PC-3 (cell line): Measurements from ENCODE around the gene PKP3. TPM values are rescaled to one million over a fixed set of nuclear protein-coding genes. Genes with fewer than 3 reads are reported as not detected.

Experiments used
- ATAC-seq: fragments of 200-7000 bp; cut with Tn5 transposase; 2 replicates; pipeline ENCODE4 v1.9.1; 2020; ENCODE audit warnings: mild to moderate bottlenecking, moderate library complexity
- BruUV-seq: library from RNA; stranded (reverse); fragments of 400-500 nt; replicated peaks from 2 replicates; lab custom pipeline; 2021; lab: Mats Ljungman, UMichigan
- CTCF ChIA-PET: fragments of 300-600 bp; sonication (Branson Sonifier 250); formaldehyde crosslinking; loops from one replicate; lab custom pipeline; 2022; ENCODE audit warnings: antibody characterized with exemption; lab: Charles Lee
- POLR2A ChIA-PET: fragments of 300-600 bp; sonication (Branson Sonifier 250); formaldehyde crosslinking; loops from one replicate; lab custom pipeline; 2022; ENCODE audit warnings: antibody characterized with exemption; ENCODE audit not compliant: unreplicated experiment; lab: Charles Lee
- DNase-seq: peaks from one replicate; pipeline ENCODE4 v3.0.0-alpha.2; 2015
- H2AFZ ChIP-seq: fragments of 300-600 bp; sonication (generic); 2 replicates; pipeline ENCODE4 v1.6.0; 2016; ENCODE audit warnings: antibody characterized with exemption, low read length
- H3F3A ChIP-seq: fragments of 300-600 bp; sonication (generic); one replicate; pipeline ENCODE4 v1.6.0; 2017; ENCODE audit warnings: antibody characterized with exemption, low read length, control low read depth, mild to moderate bottlenecking; ENCODE audit not compliant: unreplicated experiment
- H3K27ac ChIP-seq: fragments of 300-600 bp; sonication (generic); 2 replicates; pipeline ENCODE4 v1.5.1; 2016; ENCODE audit warnings: mild to moderate bottlenecking, low read length
- H3K27me3 ChIP-seq: fragments of 300-600 bp; sonication (generic); 2 replicates; pipeline ENCODE4 v1.6.1; 2016; ENCODE audit warnings: low read length, mixed read lengths
- H3K36me3 ChIP-seq: fragments of 300-600 bp; sonication (generic); 2 replicates; pipeline ENCODE4 v1.6.1; 2016; ENCODE audit warnings: low read depth, mixed run types, low read length, mixed read lengths
- H3K4me1 ChIP-seq: fragments of 300-600 bp; sonication (generic); 2 replicates; pipeline ENCODE4 v1.5.1; 2016; ENCODE audit warnings: low read length; ENCODE audit not compliant: insufficient read depth
- H3K4me2 ChIP-seq: fragments of 300-600 bp; sonication (generic); 2 replicates; pipeline ENCODE4 v1.6.0; 2016; ENCODE audit warnings: low read length
- H3K4me3 ChIP-seq: fragments of 300-600 bp; sonication (generic); 2 replicates; pipeline ENCODE4 v1.5.1; 2016; ENCODE audit warnings: mild to moderate bottlenecking, low read length, mixed read lengths
- H3K79me2 ChIP-seq: fragments of 300-600 bp; sonication (generic); 2 replicates; pipeline ENCODE4 v1.6.1; 2017; ENCODE audit warnings: low read length, mixed read lengths
- H3K9ac ChIP-seq: fragments of 300-600 bp; sonication (generic); 2 replicates; pipeline ENCODE4 v1.6.0; 2016; ENCODE audit warnings: mild to moderate bottlenecking, low read length
- H3K9me2 ChIP-seq: fragments of 300-600 bp; sonication (generic); replicated peaks from 2 replicates; pipeline ENCODE4 v1.6.1; 2016; ENCODE audit warnings: mixed run types, low read length, mixed read lengths
- H3K9me3 ChIP-seq: fragments of 300-600 bp; sonication (generic); 2 replicates; pipeline ENCODE4 v1.6.1; 2016; ENCODE audit warnings: low read length, mixed read lengths
- H4K20me1 ChIP-seq: fragments of 300-600 bp; sonication (generic); 2 replicates; pipeline ENCODE4 v1.6.1; 2016; ENCODE audit warnings: low read length, mixed read lengths
- EZH2 ChIP-seq: fragments of 300-600 bp; sonication (generic); IDR thresholded peaks from one replicate; pipeline ENCODE4 v1.6.1; 2017; ENCODE audit warnings: antibody characterized with exemption, mild to moderate bottlenecking, low read length; ENCODE audit not compliant: unreplicated experiment
- EZH2phosphoT487 ChIP-seq: fragments of 300-600 bp; sonication (generic); IDR thresholded peaks from 2 replicates; pipeline ENCODE4 v1.6.1; 2018; ENCODE audit warnings: mild to moderate bottlenecking, antibody characterized with exemption, low read length, borderline replicate concordance
- intact Hi-C: fragments of 100-400 bp; cut with micrococcal nuclease; formaldehyde crosslinking; loops from 2 replicates; pipeline ENCODE4 v1.9.0; 2023
- total RNA-seq: library from RNA; depleted of rRNA; stranded (reverse); fragments of >200 nt; gene quantifications from 2 replicates; pipeline ENCODE4 v1.2.3, GENCODE V29; 2014
- TF ChIP-seq, protein P1 (sequence below): fragments of 300-600 bp; sonication (generic); conservative IDR thresholded peaks from 2 replicates; pipeline ENCODE4 v1.5.1; 2017; ENCODE audit warnings: antibody characterized with exemption, low read depth, mild to moderate bottlenecking, low read length

PKP3 gene
- total RNA-seq, 1 experiment from 2014 or later = 218 TPM

DNA sequence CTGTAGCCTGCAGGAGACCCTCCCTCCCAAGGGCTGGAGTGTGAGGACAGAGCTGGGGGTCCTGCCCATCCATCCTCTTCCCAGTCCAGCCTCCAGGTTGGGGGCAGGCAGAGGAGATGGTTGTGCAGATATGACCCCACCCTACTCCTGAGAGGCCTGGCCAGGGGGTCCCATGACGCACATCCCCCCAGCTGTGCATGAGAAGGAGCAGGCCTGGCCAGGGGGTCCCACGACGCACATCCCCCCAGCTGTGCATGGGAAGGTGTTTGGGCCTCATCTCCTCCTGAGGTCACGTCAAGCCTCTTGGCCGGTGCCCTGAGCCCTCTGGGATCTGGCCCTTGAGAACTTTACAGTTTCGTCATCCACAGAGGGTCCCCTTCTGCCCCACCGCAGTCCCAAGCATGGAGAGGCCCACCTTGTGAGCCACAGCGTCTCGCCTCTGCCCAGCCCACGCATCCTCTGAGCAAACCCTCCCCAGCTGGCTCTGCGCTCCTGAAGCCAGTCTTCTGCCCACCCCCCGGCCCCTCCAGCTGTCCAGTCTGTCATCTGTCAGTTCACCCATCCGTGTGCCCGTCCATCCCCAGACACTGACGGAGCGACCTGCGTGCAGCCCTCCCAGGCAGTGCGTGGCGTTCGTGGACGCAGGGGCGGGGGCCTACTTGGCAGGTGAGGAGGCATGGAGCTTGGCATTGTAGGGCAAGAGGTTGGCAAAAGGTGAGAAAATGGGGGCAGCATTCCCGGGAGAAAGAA lies 45.5 kb downstream of the PKP3 start:
- Histone ChIP-seq H3K4me2 (no peak overlapping the region), H3K27me3 (no peaks in the 10 kb centered on the region), H3K4me1 (peaks cover 11% of the 10 kb centered on the region), H3K79me2 (0 out of 2 replicates have a peak, but pooled peaks cover 17% of the 10 kb centered on the region), H3K4me3 (no peak overlapping the region), H3K36me3 (no peaks in the 10 kb centered on the region), H3K9me2 (no peaks in the 10 kb centered on the region), H3F3A (no peaks in the 10 kb centered on the region), H3K9ac (no peak overlapping the region), H2AFZ (no peak overlapping the region), H4K20me1 (no peaks in the 10 kb centered on the region), H3K27ac (no peak overlapping the region), H3K9me3 (no peaks in the 10 kb centered on the region)
- POLR2A ChIA-PET = no interaction called here
- no TSS peak for BruUV-seq
- no peak for DNase-seq
- no peak for ATAC-seq
- TF ChIP-seq EZH2phosphoT487 (no peak), EZH2 (no peak)
- TF ChIP-seq, protein P1, sequence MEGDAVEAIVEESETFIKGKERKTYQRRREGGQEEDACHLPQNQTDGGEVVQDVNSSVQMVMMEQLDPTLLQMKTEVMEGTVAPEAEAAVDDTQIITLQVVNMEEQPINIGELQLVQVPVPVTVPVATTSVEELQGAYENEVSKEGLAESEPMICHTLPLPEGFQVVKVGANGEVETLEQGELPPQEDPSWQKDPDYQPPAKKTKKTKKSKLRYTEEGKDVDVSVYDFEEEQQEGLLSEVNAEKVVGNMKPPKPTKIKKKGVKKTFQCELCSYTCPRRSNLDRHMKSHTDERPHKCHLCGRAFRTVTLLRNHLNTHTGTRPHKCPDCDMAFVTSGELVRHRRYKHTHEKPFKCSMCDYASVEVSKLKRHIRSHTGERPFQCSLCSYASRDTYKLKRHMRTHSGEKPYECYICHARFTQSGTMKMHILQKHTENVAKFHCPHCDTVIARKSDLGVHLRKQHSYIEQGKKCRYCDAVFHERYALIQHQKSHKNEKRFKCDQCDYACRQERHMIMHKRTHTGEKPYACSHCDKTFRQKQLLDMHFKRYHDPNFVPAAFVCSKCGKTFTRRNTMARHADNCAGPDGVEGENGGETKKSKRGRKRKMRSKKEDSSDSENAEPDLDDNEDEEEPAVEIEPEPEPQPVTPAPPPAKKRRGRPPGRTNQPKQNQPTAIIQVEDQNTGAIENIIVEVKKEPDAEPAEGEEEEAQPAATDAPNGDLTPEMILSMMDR = no peak
- intact Hi-C loops = loop anchor here (10.0 kb wide), 2 partner anchors 45 to 135 kb away; partner anchors contain the start of genes IFITM2 and PKP3
- CTCF ChIA-PET = no interaction called here

DNA sequence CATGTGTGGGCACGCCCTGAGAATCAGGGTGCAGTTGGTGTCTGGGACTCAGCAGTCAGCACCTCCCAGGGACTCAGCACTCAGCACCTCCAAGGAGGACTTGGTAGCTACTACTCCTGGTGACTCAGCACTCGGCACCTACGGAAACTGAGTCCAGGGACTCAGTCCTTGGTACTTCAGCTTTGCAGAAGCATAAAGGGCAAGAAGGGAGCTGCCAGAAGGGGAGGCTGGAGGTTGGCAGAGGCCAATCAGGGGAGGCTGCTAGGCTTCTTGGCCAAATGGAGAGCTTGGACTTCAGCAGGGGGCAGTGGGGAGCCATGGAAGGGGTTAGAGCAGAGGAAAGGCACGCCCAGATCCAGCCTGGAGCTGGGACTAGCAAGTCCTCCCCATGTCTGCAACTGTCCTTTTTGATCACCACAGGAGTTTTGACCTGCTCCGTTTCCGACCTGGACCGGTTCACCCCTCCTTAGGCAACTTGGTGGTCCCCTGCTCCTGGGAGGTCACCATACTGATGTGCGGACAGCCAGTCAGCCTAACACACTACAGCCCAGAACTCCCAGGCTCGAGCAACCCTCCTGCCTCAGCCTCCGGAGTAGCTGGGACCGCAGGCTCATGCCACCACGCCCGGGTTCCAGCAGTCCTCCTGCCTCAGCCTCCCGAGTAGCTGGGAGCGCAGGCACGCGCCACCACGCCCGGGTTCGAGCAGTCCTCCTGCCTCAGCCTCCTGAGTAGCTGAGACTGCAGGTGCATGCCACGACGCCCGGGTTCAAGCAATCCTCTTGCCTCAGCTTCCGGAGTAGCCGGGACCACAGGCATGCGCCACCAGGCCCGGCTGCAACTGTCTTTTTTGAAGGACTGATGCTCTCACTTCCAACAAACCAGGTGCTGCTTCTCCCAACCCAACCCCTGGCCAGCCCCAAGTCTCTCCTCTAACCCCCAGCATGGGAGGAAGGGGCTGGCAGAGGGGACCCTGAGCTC lies 46.3 kb downstream of the PKP3 start:
- Histone ChIP-seq H3K4me1 (peaks cover 15% of the 10 kb centered on the region), H3K9me2 (no peaks in the 10 kb centered on the region), H3F3A (no peaks in the 10 kb centered on the region), H2AFZ (no peak overlapping the region), H3K9ac (no peak overlapping the region), H3K36me3 (no peaks in the 10 kb centered on the region), H3K4me2 (peak overlapping the region; percentile 92), H3K79me2 (0 out of 2 replicates have a peak, but pooled peaks cover 17% of the 10 kb centered on the region), H3K27me3 (no peaks in the 10 kb centered on the region), H3K27ac (no peak overlapping the region), H3K4me3 (peak overlapping the region; percentile 79), H4K20me1 (no peaks in the 10 kb centered on the region), H3K9me3 (no peaks in the 10 kb centered on the region)
- ChIA-PET POLR2A (no interaction called here), CTCF (interaction anchor here (0.6 kb wide), 1 partner anchor 17 kb away, joined by 3 read pairs; no protein-coding TSS in a partner anchor)
- TSS peak; percentile 24 for BruUV-seq
- DNase-seq (no peak), ATAC-seq (no peak)
- TF ChIP-seq, protein P1 = no peak
- TF ChIP-seq EZH2 (no peak), EZH2phosphoT487 (no peak)
- intact Hi-C loops = loop anchor here (10.0 kb wide), 2 partner anchors 46 to 136 kb away; partner anchors contain the start of genes IFITM2 and PKP3
